GM23248 (cell line): ENCODE measurements around the gene CPPED1. TPM values are rescaled to one million over a fixed set of nuclear protein-coding genes. Genes with fewer than 3 reads are reported as not detected.

Experiments
- DNase-seq: peaks from one replicate; pipeline ENCODE4 v3.0.0-alpha.2; 2015
- H2AFZ ChIP-seq: fragments of 200-600 bp; sonication (generic); 2 replicates; pipeline ENCODE4 v1.6.1; 2016; ENCODE audit warnings: antibody characterized with exemption
- H3F3A ChIP-seq: fragments of 200-600 bp; sonication (generic); 2 replicates; pipeline ENCODE4 v1.6.1; 2016; ENCODE audit warnings: mild to moderate bottlenecking, antibody characterized with exemption, mixed run types; ENCODE audit not compliant: insufficient read depth
- H3K27ac ChIP-seq: fragments of 200-600 bp; sonication (generic); 2 replicates; pipeline ENCODE4 v1.5.1; 2016; ENCODE audit warnings: mild to moderate bottlenecking
- H3K27me3 ChIP-seq: fragments of 200-600 bp; sonication (generic); replicated peaks from 2 replicates; pipeline ENCODE4 v1.6.1; 2016; ENCODE audit warnings: mild to moderate bottlenecking; ENCODE audit not compliant: insufficient read depth
- H3K36me3 ChIP-seq: fragments of 200-600 bp; sonication (generic); 2 replicates; pipeline ENCODE4 v1.6.1; 2016; ENCODE audit warnings: low read depth, mild to moderate bottlenecking
- H3K4me1 ChIP-seq: fragments of 200-600 bp; sonication (generic); 2 replicates; pipeline ENCODE4 v1.6.1; 2016; ENCODE audit warnings: mild to moderate bottlenecking; ENCODE audit not compliant: insufficient read depth
- H3K4me2 ChIP-seq: fragments of 200-600 bp; sonication (generic); one replicate; pipeline ENCODE4 v1.6.1; 2016; ENCODE audit warnings: mild to moderate bottlenecking; ENCODE audit not compliant: unreplicated experiment
- H3K4me3 ChIP-seq: fragments of 200-600 bp; sonication (generic); 2 replicates; pipeline ENCODE4 v1.5.1; 2016; ENCODE audit warnings: mild to moderate bottlenecking
- H3K79me2 ChIP-seq: fragments of 200-600 bp; sonication (generic); 2 replicates; pipeline ENCODE4 v1.6.1; 2016; ENCODE audit warnings: mild to moderate bottlenecking; ENCODE audit not compliant: insufficient read depth
- H3K9ac ChIP-seq: fragments of 200-600 bp; sonication (generic); 2 replicates; pipeline ENCODE4 v1.6.1; 2016; ENCODE audit warnings: mild to moderate bottlenecking
- H3K9me2 ChIP-seq: fragments of 200-600 bp; sonication (generic); 2 replicates; pipeline ENCODE4 v1.6.1; 2016; ENCODE audit warnings: mixed run types, mild to moderate bottlenecking, moderate library complexity; ENCODE audit not compliant: insufficient read depth
- H3K9me3 ChIP-seq: fragments of 200-600 bp; sonication (generic); one replicate; pipeline ENCODE4 v1.6.1; 2017; ENCODE audit warnings: low read depth
- H4K20me1 ChIP-seq: fragments of 200-600 bp; sonication (generic); 2 replicates; pipeline ENCODE4 v1.6.0; 2016; ENCODE audit not compliant: insufficient read depth
- EZH2 ChIP-seq: fragments of 200-600 bp; sonication (generic); IDR thresholded peaks from 2 replicates; pipeline ENCODE4 v1.6.1; 2018; ENCODE audit warnings: antibody characterized with exemption, mild to moderate bottlenecking; ENCODE audit not compliant: insufficient read depth, poor library complexity, severe bottlenecking
- EZH2phosphoT487 ChIP-seq: fragments of 200-600 bp; sonication (generic); IDR thresholded peaks from 2 replicates; pipeline ENCODE4 v1.6.1; 2018; ENCODE audit warnings: antibody characterized with exemption, moderate library complexity, mild to moderate bottlenecking, low read depth; ENCODE audit not compliant: insufficient read depth
- WGBS, 2 experiments: methylation state at CpG; one replicate each; pipeline ENCODE4 v1.1.6; 2015 to 2017; ENCODE audit warnings: low lambda C conversion rate in 2 of 2, low coverage in 1 of 2; ENCODE audit errors: missing lambda C conversion rate in 2 of 2; 5-methylcytosine and 5-hydroxymethylcytosine counted together
- in situ Hi-C: fragments of 300-500 bp; cut with MboI; formaldehyde crosslinking; loops from 2 replicates; pipeline ENCODE4 v1.15.0; 2020
- polyA plus RNA-seq: library from polyadenylated mRNA; unstranded; fragments of >200 nt; fragmentation: Nextera tagmentation; extraction: Ambion mirVana; gene quantifications from 2 replicates; pipeline ENCODE4 v1.2.1, GENCODE V29; 2016
- total RNA-seq: library from RNA; depleted of rRNA; stranded (reverse); fragments of >200 nt; shearing (Covaris generic); gene quantifications from 2 replicates; pipeline ENCODE4 v1.2.3, GENCODE V29; 2014

Gene CPPED1
- total and polyA plus RNA-seq, 2 experiments from 2014 or later, result 11.7 to 39.1 TPM

DNA sequence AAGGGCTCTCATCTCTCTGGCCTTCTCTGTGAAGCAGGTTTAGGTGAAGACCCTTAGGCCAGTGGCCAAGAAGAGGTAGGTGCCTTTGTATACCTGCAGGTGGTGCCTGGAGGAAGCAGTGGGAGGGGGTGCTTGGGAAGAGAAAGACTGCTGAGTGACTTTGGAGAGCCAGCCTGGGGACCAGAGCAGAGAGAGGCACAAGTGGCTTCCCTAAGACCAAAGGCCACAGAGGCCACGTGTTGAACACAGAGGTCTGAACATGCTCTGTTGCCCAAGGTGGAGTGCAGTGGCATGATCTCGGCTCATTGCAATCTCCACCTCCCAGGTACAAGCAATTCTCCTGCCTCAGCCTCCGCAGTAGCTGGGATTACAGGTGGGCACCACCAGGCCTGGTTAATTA is 103.5 kb downstream of the CPPED1 start:
- no peak for TF ChIP-seq EZH2
- TF ChIP-seq EZH2phosphoT487, result no peak
- Histone ChIP-seq H3K27ac (no peak overlapping the region), H3K79me2 (no peaks in the 10 kb centered on the region), H3K9ac (no peak overlapping the region), H3K9me2 (no peaks in the 10 kb centered on the region), H3K9me3 (no peaks in the 10 kb centered on the region), H3K4me2 (no peak overlapping the region), H3K27me3 (no peaks in the 10 kb centered on the region), H3K36me3 (no peaks in the 10 kb centered on the region), H3F3A (no peaks in the 10 kb centered on the region), H3K4me1 (peaks cover 6% of the 10 kb centered on the region; the same call in 1 of the 2 replicates), H2AFZ (no peak overlapping the region), H4K20me1 (no peaks in the 10 kb centered on the region), H3K4me3 (no peak overlapping the region)
- in situ Hi-C loops, result no loop called here
- no peak for DNase-seq
- 97% methylated on average over 3 of the region's 3 CpGs for WGBS, 2 experiments

GRCh38 chr16:12699161-12699560 is 104.5 kb downstream of the CPPED1 start:
- Histone ChIP-seq H3K9me3 (no peaks in the 10 kb centered on the region), H3K9me2 (no peaks in the 10 kb centered on the region), H3K9ac (no peak overlapping the region), H2AFZ (no peak overlapping the region), H3K79me2 (no peaks in the 10 kb centered on the region), H4K20me1 (no peaks in the 10 kb centered on the region), H3F3A (no peaks in the 10 kb centered on the region), H3K4me3 (no peak overlapping the region), H3K4me1 (peaks cover 6% of the 10 kb centered on the region; the same call in 1 of the 2 replicates), H3K36me3 (no peaks in the 10 kb centered on the region), H3K27ac (no peak overlapping the region), H3K27me3 (no peaks in the 10 kb centered on the region), H3K4me2 (no peak overlapping the region)
- TF ChIP-seq EZH2, result no peak
- no peak for TF ChIP-seq EZH2phosphoT487
- WGBS, 2 experiments, result 86 to 89% methylated on average over 7 of the region's 7 CpGs
- DNase-seq, result no peak
- in situ Hi-C loops, result no loop called here

GRCh38 chr16:12697437-12697836 is 106.2 kb downstream of the CPPED1 start:
- in situ Hi-C loops, result no loop called here

GRCh38 chr16:12695454-12695853 is 108.2 kb downstream of the CPPED1 start:
- Histone ChIP-seq H3K9ac (no peak overlapping the region), H3K9me3 (no peaks in the 10 kb centered on the region), H3K4me1 (peaks cover 6% of the 10 kb centered on the region; the same call in 1 of the 2 replicates), H3K36me3 (no peaks in the 10 kb centered on the region), H3K27me3 (no peaks in the 10 kb centered on the region), H3K79me2 (no peaks in the 10 kb centered on the region), H3K27ac (no peak overlapping the region), H3K4me3 (no peak overlapping the region), H3K4me2 (no peak overlapping the region), H3F3A (no peaks in the 10 kb centered on the region), H4K20me1 (no peaks in the 10 kb centered on the region), H2AFZ (no peak overlapping the region), H3K9me2 (no peaks in the 10 kb centered on the region)
- TF ChIP-seq EZH2phosphoT487 (no peak), EZH2 (no peak)
- 93 to 97% methylated on average over 5 of the region's 5 CpGs for WGBS, 2 experiments
- no peak for DNase-seq
- in situ Hi-C loops, result no loop called here

More at GRCh38 chr16:12697437-12697836, 106.2 kb downstream of the CPPED1 start:
- 76 to 80% methylated on average over 5 of the region's 5 CpGs for WGBS, 2 experiments
- no peak overlapping the region for H3K4me3 ChIP-seq
- H3K9me3 ChIP-seq, result no peaks in the 10 kb centered on the region
- TF ChIP-seq EZH2phosphoT487 (no peak), EZH2 (no peak)
- no peak for DNase-seq
- no peak overlapping the region for H2AFZ ChIP-seq
- no peaks in the 10 kb centered on the region for H3K36me3 ChIP-seq
- H3K4me1 ChIP-seq, result peaks cover 6% of the 10 kb centered on the region; the same call in 1 of the 2 replicates
- no peak overlapping the region for H3K27ac ChIP-seq
- no peaks in the 10 kb centered on the region for H3F3A ChIP-seq
- no peaks in the 10 kb centered on the region for H3K79me2 ChIP-seq
- H3K9me2 ChIP-seq, result no peaks in the 10 kb centered on the region
- H3K9ac ChIP-seq, result no peak overlapping the region
- no peaks in the 10 kb centered on the region for H4K20me1 ChIP-seq
- H3K4me2 ChIP-seq, result no peak overlapping the region
- no peaks in the 10 kb centered on the region for H3K27me3 ChIP-seq

DNA sequence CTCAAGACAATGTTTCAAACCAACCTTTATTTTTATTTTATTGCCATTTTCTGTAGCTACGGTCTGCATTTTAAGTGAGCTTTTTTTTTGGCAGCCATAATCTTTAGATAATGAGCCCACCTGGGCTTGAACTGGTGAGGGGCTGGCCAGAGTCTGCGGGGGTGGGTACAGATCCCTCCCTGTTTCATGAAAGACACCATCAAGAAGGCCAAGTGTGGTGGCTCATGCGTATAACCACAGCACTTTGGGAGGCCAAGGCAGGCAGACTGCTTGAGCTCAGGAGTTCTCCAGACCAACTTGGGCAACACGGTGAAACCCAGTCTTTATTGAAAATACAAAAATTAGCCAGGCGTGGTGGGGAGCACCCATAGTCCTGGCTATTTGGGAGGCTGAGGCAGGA is 113.7 kb downstream of the CPPED1 start:
- Histone ChIP-seq H3K79me2 (no peaks in the 10 kb centered on the region), H3K9me2 (no peaks in the 10 kb centered on the region), H3K4me1 (no peaks in the 10 kb centered on the region), H3K27me3 (no peaks in the 10 kb centered on the region), H3K9me3 (no peaks in the 10 kb centered on the region), H3K27ac (no peak overlapping the region), H3K4me2 (no peak overlapping the region), H3K4me3 (no peak overlapping the region), H3F3A (no peaks in the 10 kb centered on the region), H2AFZ (no peak overlapping the region), H3K36me3 (no peaks in the 10 kb centered on the region), H4K20me1 (no peaks in the 10 kb centered on the region), H3K9ac (no peak overlapping the region)
- TF ChIP-seq EZH2phosphoT487, result no peak
- TF ChIP-seq EZH2, result no peak
- DNase-seq, result no peak
- in situ Hi-C loops, result no loop called here
- 85 to 89% methylated on average over 5 of the region's 5 CpGs for WGBS, 2 experiments
